ENCODE results near the gene PPP2R2D. TPM values are rescaled to one million over a fixed set of nuclear protein-coding genes. Genes with fewer than 3 reads are reported as not detected.

PPP2R2D gene
- total RNA-seq, 2 donors from 2014 or later: 35.5 to 37.5 TPM

DNA sequence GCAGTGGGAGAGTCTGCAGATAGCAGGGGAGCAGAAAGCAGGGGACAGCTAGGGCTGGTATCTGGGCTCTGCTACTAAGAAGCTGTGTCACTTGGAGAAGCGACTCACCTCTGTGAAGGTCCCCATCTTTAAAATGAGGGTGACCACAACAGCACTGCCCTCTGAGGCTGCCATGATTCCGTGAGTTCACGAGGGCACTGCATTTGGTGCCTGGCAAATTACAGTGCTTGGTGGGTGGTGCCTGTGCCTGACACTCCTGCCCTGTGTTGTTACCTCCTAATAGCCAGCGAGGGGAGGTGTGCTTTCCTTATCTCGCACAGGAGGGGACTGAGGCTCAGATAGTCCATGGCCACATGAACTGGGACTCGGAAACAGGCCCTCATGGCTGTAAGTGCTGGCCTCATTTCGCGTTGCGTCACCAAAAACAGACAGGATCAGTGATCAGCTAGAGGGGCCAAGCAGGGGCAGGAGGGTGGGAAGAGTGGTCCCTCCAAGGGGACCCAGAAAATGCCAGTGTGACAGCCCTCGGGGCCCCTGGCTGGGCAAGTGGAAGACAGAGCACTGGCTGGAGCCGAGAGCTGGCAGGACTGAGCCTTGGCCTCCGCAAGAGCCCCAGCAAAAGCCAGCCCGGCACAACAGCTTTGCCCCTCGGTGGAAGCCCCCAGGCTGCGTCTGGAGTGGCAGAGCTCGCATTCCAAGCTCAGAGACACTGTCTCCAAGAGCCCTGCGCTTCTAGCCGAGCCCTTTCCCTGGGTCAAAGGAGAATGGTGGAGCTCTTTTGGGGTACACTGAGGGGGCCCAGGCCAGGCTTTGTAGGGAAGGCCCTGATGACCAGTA, 98.3 kb downstream of the PPP2R2D start:
- no peaks in the 10 kb centered on the region for H3K27me3 ChIP-seq (ENCODE audit: control insufficient read depth, insufficient read depth, low read length, poor library complexity, severe bottlenecking)
- peak overlapping the region; percentile 50 for H3K9ac ChIP-seq (ENCODE audit: extremely low read depth, low read length, poor library complexity, severe bottlenecking)
- peak overlapping the region; percentile 39 for H3K4me3 Mint-ChIP-seq
- H3K9me3 ChIP-seq (ENCODE audit: control insufficient read depth, low read length): no peaks in the 10 kb centered on the region
- TF ChIP-seq, protein P1, sequence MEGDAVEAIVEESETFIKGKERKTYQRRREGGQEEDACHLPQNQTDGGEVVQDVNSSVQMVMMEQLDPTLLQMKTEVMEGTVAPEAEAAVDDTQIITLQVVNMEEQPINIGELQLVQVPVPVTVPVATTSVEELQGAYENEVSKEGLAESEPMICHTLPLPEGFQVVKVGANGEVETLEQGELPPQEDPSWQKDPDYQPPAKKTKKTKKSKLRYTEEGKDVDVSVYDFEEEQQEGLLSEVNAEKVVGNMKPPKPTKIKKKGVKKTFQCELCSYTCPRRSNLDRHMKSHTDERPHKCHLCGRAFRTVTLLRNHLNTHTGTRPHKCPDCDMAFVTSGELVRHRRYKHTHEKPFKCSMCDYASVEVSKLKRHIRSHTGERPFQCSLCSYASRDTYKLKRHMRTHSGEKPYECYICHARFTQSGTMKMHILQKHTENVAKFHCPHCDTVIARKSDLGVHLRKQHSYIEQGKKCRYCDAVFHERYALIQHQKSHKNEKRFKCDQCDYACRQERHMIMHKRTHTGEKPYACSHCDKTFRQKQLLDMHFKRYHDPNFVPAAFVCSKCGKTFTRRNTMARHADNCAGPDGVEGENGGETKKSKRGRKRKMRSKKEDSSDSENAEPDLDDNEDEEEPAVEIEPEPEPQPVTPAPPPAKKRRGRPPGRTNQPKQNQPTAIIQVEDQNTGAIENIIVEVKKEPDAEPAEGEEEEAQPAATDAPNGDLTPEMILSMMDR (conservative IDR thresholded peaks at IDR 0.05): no peak
- H3K4me3 ChIP-seq (ENCODE audit: low read length): no peak overlapping the region
- H3K27ac Mint-ChIP-seq: peak overlapping the region; percentile 92
- peaks cover 65% of the 10 kb centered on the region for H3K4me1 Mint-ChIP-seq
- peaks cover 18% of the 10 kb centered on the region for H3K9me3 Mint-ChIP-seq
- no peaks in the 10 kb centered on the region for H3K36me3 Mint-ChIP-seq (ENCODE audit: low read depth)
- peak; percentile 79 for DNase-seq
- H3K4me1 ChIP-seq (ENCODE audit: control insufficient read depth, insufficient read depth, low read length): peaks cover 33% of the 10 kb centered on the region
- H3K27me3 Mint-ChIP-seq (ENCODE audit: insufficient read depth): no peaks in the 10 kb centered on the region
- WGBS, 2 experiments (ENCODE audit: insufficient coverage in 1 of 2, insufficient read length in 1 of 2): 69 to 78% methylated on average over 18 of the region's 18 CpGs
- H3K36me3 ChIP-seq (ENCODE audit: control insufficient read depth, insufficient read depth, low read length): no peaks in the 10 kb centered on the region
- H3K27ac ChIP-seq (ENCODE audit: low read depth, low read length): no peak overlapping the region

- peaks cover 33% of the 10 kb centered on the region for H3K4me1 ChIP-seq (ENCODE audit: control insufficient read depth, insufficient read depth, low read length)
- Mint-ChIP-seq H3K36me3 (ENCODE audit: low read depth) (peaks cover 5% of the 10 kb centered on the region), H3K4me3 (peak overlapping the region; percentile 6), H3K9me3 (peaks cover 36% of the 10 kb centered on the region), H3K27me3 (ENCODE audit: insufficient read depth) (no peaks in the 10 kb centered on the region), H3K4me1 (peaks cover 58% of the 10 kb centered on the region), H3K27ac (peak overlapping the region; percentile 81)
- peak overlapping the region; percentile 60 for H3K9ac ChIP-seq (ENCODE audit: extremely low read depth, low read length, poor library complexity, severe bottlenecking)
- peaks cover 17% of the 10 kb centered on the region for H3K9me3 ChIP-seq (ENCODE audit: control insufficient read depth, low read length)
- no peak overlapping the region for H3K27ac ChIP-seq (ENCODE audit: low read depth, low read length)
- no peaks in the 10 kb centered on the region for H3K27me3 ChIP-seq (ENCODE audit: control insufficient read depth, insufficient read depth, low read length, poor library complexity, severe bottlenecking)
- no peaks in the 10 kb centered on the region for H3K36me3 ChIP-seq (ENCODE audit: control insufficient read depth, insufficient read depth, low read length)
- peak; percentile 89 for DNase-seq
- TF ChIP-seq, protein P1 (conservative IDR thresholded peaks at IDR 0.05): peak; percentile 56
- H3K4me3 ChIP-seq (ENCODE audit: low read length): peak overlapping the region; percentile 37
- WGBS, 2 experiments (ENCODE audit: insufficient coverage in 1 of 2, insufficient read length in 1 of 2): 64 to 67% methylated on average over 11 to 15 of the region's 15 CpGs
Measured at GRCh38 chr10:132001238-132001972, 100.6 kb downstream of the PPP2R2D start.

- peaks cover 52% of the 10 kb centered on the region for H3K4me1 Mint-ChIP-seq
- H3K9ac ChIP-seq (ENCODE audit: extremely low read depth, low read length, poor library complexity, severe bottlenecking): peak overlapping the region; percentile 60
- 79 to 84% methylated on average over 3 to 4 of the region's 4 CpGs for WGBS, 2 experiments (ENCODE audit: insufficient coverage in 1 of 2, insufficient read length in 1 of 2)
- TF ChIP-seq, protein P1 (conservative IDR thresholded peaks at IDR 0.05): no peak
- H3K36me3 ChIP-seq (ENCODE audit: control insufficient read depth, insufficient read depth, low read length): no peaks in the 10 kb centered on the region
- H3K4me3 Mint-ChIP-seq: no peak overlapping the region
- peaks cover 36% of the 10 kb centered on the region for H3K9me3 Mint-ChIP-seq
- peak overlapping the region; percentile 81 for H3K27ac Mint-ChIP-seq
- no peaks in the 10 kb centered on the region for H3K27me3 Mint-ChIP-seq (ENCODE audit: insufficient read depth)
- DNase-seq: peak; percentile 69
- H3K27me3 ChIP-seq (ENCODE audit: control insufficient read depth, insufficient read depth, low read length, poor library complexity, severe bottlenecking): no peaks in the 10 kb centered on the region
- H3K36me3 Mint-ChIP-seq (ENCODE audit: low read depth): peaks cover 5% of the 10 kb centered on the region
- peaks cover 28% of the 10 kb centered on the region for H3K4me1 ChIP-seq (ENCODE audit: control insufficient read depth, insufficient read depth, low read length)
- peak overlapping the region; percentile 37 for H3K4me3 ChIP-seq (ENCODE audit: low read length)
- peaks cover 17% of the 10 kb centered on the region for H3K9me3 ChIP-seq (ENCODE audit: control insufficient read depth, low read length)
- no peak overlapping the region for H3K27ac ChIP-seq (ENCODE audit: low read depth, low read length)
Measured at GRCh38 chr10:132002004-132002403, 101.2 kb downstream of the PPP2R2D start.

All from endodermal cell (in vitro differentiated cells).